GM18870 (cell line): ENCODE data around the gene DNASE1L2.

Experiments
- ATAC-seq: cut with Tn5 transposase; IDR thresholded peaks from one replicate; pipeline ENCODE4 v1.9.1; 2021; ENCODE audit warnings: moderate library complexity; ENCODE audit not compliant: unreplicated experiment

DNASE1L2 gene, protein sequence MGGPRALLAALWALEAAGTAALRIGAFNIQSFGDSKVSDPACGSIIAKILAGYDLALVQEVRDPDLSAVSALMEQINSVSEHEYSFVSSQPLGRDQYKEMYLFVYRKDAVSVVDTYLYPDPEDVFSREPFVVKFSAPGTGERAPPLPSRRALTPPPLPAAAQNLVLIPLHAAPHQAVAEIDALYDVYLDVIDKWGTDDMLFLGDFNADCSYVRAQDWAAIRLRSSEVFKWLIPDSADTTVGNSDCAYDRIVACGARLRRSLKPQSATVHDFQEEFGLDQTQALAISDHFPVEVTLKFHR

DNA sequence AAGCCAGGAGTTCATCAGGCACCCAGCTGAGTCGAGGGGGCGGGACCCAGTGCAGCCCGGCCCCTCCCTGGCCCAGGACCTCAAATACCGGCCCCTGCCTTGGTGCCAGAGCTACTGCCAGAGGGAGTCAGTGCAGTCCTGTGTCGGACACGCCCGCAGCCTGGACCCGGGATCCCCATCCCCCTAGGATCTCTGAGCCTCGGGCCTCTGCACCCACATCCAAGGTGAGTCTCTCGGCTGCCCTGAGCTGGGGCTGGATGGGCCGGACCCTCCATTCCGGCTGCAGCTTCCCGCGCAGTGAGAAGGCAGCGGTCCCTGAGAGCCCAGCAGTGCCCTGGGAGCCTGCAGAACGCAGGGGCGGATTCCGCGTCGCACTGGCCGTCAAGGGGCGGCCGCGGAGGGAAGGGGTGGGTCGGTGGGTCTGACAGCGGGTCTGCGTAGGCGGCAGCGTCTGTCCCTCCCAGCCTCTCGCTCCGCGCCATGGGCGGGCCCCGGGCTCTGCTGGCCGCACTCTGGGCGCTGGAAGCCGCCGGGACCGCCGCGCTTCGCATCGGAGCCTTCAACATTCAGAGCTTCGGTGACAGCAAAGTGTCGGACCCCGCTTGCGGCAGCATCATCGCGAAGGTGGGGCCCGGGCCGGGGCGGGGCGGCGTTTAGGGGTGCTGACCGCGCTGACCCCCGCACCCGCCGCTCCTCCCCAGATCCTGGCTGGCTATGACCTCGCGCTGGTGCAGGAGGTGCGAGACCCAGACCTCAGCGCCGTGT, at the start of gene DNASE1L2:
Gene DNASE1L2, plus strand, starts transcription at position 108 of the 765 bp plus-strand sequence. Its CDS starts 373 bp downstream, at position 481.
- ATAC-seq: no peak

DNA sequence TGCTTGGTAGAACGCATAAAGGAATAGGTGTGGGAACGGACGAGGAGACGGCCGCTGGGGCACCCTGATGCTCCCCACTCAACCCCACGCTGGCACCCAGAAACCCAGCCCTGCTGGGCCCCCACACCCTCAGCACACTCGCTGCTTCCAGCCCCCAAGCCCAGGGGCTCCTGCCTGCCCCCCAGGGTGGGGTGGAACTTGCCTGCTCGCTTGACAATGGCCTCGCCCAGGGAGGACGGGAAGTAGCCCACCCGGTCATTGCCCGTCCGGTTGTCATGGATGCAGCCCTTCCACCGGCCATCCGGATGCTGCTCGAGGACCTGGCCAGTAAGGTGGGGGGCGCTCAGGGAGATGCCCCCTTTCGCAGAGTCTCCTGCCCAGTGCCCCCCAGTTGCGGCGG, 49.7 kb upstream of the DNASE1L2 start:
- ATAC-seq: no peak

GRCh38 chr16:2187212-2187611, 49.0 kb upstream of the DNASE1L2 start:
- no peak for ATAC-seq

DNA sequence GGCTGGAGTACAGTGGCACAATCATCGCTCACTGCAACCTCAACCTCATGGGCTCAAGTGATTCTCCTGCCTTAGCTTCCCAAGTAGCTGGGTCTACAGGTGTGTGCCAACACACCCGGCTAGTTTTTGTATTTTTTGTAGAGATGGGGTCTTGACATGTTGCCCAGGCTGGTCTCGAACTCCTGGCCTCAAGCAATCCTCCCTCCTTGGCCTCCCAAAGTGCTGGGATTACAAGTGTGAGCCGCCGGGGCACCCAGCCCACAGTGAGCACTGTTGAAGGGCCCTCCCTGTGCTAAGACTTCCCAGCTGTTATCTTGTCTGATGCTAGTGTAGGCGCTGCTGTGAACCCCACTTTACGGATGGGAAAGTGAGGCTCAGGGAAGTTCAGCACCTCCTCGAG, 47.8 kb upstream of the DNASE1L2 start:
- ATAC-seq: no peak

- no peak for ATAC-seq
These were observed 46.9 kb upstream of the DNASE1L2 start for GRCh38 chr16:2189252-2189893.

GRCh38 chr16:2190002-2190658, 46.1 kb upstream of the DNASE1L2 start:
- no peak for ATAC-seq

- no peak for ATAC-seq
These were observed 45.4 kb upstream of the DNASE1L2 start for GRCh38 chr16:2190659-2191445.

DNA sequence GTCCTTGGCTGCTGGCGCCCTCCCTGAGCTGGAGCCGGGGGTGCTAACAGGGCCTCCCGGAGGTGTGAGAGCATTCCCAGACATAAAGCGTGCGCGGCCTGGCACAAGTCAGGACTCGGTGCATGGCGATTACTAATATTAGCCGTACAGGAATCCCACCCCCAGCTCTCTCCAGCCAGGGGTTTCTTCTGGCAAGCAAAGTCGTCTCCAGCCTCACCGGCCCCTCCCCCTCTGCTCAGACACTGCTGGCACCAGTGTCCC, 44.9 kb upstream of the DNASE1L2 start:
- ATAC-seq: no peak

DNA sequence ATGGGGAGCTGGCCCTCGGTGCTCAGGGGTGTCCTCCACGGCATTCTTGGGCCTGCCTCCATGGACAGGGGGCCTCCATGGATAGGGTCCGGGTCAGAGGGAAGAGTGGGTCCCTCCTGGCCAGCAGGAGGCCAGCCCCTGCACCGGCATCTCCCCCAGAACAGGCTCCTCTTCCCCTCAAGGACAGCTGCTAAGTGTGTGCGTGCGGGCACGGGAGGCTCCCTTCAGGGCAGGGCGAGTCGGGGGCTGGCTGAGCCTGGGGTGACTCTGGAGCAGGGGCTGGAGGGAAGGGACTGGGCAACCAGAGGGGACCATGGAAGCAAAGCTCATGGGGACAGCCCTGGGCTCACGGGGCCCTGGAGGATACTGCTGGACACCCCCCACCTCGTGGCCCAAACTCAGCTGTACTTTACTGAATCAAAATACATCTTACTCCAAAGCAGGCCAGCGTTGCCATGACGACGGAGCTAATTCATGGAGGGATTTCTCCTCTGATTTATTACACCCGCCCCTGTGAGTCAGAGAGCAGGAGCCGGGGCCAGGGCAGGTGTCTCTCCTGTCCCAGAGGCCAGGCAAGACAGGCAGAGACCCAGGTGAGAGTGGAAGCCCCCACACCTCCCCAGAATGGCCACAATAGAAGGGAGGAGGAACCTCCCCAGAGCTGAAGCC, 41.9 kb upstream of the DNASE1L2 start:
- no peak for ATAC-seq

- ATAC-seq: no peak
These were observed 41.4 kb upstream of the DNASE1L2 start for GRCh38 chr16:2194852-2195321.

DNA sequence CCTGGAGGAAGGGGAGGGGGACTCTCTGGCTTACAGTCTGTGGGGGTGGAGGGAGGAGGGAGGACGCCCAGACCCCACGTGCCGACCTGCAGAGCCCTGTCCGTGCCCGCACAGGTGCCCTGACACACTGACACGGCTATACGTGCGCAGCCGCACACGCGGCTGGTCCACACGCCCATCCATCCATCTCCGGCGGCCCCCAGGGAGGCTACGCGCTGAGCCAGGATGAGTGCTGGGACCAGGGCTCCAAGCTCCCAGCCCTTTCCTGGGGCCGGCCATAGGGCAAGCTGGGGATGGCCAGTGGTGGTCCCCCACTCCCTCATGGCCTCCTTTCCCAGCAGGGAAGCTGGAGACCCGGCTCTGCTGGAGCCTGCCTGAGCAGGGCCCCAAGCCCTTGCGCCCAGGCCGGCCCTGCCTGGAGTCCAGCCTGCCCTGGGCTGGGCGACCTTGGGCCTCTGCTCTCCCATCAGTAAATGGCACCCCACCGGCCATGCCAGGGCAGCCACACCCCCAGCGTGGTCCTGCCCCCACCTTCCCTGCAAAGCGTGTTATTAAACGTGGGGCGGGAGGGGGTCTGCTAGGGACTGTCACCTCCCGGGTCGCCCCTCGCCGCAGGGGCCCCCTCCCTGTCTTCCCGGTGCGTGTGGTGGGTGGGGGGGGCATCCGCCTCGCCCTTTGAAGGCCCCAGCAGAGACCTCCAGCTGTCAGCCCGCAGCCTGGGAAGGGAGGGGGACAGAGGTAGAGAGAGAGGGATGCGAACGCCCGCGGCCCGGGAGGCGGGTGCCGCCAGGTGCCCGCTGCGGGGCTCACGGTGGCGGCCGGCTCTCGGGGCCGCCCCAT, 40.7 kb upstream of the DNASE1L2 start:
- no peak for ATAC-seq

DNA sequence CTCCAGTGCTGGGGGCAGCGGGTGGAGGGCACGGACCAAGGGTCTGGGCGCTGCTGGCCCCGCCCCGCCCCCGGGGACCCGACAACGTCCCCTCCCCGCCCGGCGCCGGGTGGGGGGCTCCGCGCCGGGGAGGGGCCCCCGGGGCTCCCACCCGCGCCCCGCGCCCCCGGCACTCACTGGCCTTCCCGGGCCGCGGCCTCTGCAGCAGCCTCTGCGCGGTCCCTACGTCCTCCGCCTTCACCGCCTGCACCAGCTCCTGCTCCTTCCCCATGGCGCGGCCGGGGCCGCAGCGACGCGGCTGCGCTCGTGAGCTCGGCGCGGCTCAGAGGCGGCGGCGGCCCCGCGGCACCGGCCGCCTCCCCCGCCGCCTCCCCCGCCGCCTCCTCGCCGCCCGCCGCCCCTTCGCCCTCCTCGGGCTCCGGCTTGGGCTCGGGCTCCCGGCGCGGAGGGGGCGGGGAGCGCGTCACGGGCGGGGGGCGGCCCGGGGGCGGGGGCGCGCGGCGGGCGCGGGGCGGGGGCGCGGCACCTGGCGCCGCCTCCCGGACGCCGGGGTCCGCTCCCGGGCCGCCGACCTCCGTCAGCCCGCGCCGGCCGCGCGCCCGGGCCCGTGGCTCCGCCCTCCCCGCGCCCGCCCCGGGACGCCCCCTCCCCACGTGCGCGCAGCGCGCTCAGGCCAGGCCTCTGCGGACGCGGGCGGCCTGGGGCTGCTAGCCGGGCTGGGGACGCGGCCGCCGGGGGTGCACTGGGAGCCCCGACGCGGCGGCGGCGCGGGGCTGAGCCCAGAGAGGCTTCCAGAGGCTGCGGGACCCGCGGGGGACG, 39.9 kb upstream of the DNASE1L2 start, which contains the start of gene CASKIN1:
Gene CASKIN1, minus strand, starts transcription at position 444 of the 819 bp plus-strand sequence. Its CDS starts 173 bp downstream, at position 271.
- ATAC-seq: no peak

- no peak for ATAC-seq
These were observed 39.2 kb upstream of the DNASE1L2 start for GRCh38 chr16:2196981-2197511.

DNA sequence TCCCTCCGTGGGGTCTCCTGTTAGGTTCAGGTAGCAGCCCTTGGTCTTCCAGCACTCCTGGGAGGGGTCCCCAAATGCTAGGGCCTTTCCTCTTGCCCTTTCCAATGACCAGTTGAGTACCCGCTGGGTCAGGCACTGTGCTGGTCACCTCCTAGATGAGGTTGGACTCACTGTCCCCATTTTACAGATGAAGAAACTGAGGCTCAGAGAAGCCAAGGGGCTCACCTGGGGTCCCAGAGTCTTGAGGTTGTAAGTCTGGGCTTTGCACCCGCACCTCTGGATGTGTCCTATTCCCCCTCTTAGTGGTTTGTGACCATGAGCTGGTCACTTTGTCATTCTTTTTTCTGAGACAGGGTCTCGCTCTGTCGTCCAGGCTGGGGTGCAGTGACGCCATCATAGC, 38.5 kb upstream of the DNASE1L2 start:
- no peak for ATAC-seq

DNA sequence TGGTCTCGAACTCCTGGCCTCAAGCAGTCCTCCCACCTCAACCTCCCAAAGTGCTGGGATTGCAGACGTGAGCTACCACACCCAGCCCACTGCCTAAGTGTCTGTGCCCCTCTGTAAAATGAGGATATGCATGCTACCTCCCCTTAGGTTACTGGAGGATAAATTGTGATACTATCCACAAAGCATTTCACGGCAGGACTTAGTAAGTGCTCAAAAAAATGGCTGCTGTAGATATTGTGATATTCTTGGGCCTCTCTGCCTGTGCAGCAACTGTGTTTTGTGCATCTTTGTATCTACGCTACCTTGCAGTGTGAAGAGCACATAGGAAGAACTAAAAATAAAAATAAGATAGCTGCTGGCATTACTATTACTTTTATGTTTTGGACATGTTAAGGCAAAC, 38.0 kb upstream of the DNASE1L2 start:
- no peak for ATAC-seq

DNA sequence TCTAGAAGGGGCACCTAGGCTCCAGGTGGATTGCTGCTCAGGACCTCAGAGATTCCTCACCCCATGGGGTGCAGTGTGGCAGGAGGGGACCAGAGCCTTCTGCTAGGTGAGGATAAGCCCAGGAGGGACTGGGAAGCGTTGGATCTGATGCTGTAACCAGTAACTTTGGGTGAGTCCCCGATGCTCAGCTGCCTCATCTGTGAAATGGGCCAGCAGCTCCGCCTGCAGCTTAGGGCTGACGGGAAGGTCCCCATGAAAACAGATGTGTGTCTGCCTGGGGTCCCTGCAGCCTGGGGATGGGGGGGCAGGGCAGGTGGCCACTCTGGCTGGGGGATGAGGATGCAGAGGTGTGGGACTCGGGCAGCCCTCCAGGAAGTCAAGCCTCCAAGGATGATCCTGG, 37.1 kb upstream of the DNASE1L2 start:
- no peak for ATAC-seq

- ATAC-seq: no peak
These were observed 36.6 kb upstream of the DNASE1L2 start for GRCh38 chr16:2199621-2200139.

DNA sequence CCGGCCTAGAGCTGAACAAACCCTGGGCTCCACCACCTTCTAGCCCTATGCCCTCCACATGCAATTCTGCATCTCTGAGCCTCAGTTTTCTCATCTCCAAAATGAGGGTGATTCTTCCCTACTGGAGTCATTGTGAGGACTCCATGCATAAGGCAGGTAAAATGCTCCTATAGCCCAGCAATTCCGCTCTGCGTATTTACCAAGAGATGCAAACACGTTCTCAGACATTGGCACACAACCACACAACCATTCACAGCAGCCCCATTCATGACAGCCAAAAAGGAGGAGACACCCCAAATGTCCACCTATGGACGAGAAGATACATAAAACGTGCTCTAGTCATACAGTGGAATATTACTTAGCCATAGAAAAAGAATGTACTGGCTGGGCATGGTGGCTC, 35.9 kb upstream of the DNASE1L2 start:
- ATAC-seq: no peak
